Posterior cingulate gyrus (tissue), 11 donors: ENCODE measurements around the gene HJURP.

Experiments
- DNase-seq, 10 donors: peaks; one replicate each; pipeline versions ENCODE4 v3.0.0 to v3.0.0-alpha.2; 2020 to 2021; ENCODE audit warnings: mixed read lengths in 3 of 10
- intact Hi-C: fragments of 100-400 bp; cut with DNase I; formaldehyde crosslinking; loops from one replicate; pipeline ENCODE4 v1.15.1; 2023

The HJURP gene

DNA sequence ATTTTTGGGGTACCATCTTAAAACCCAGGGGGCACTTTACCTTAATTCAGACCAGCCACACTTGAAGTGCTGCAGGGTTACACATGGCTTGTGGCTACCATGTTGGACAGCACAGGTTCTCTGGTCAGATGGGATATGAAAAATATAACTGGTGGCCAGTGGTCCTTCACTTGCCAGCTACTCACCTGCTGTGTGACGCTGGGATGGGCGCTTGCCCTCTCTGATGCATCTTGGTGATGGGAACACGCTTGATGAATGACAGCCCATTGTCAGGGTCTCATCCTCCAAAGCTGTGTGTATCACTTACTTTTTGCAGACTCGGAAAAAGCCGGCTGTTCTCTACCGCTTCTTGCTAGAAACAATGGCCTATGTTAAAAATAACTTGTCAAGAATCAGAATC is 22.5 kb downstream of the HJURP start:
- peak in 2 of 10 donors; percentile 46 to 59 for DNase-seq

DNA sequence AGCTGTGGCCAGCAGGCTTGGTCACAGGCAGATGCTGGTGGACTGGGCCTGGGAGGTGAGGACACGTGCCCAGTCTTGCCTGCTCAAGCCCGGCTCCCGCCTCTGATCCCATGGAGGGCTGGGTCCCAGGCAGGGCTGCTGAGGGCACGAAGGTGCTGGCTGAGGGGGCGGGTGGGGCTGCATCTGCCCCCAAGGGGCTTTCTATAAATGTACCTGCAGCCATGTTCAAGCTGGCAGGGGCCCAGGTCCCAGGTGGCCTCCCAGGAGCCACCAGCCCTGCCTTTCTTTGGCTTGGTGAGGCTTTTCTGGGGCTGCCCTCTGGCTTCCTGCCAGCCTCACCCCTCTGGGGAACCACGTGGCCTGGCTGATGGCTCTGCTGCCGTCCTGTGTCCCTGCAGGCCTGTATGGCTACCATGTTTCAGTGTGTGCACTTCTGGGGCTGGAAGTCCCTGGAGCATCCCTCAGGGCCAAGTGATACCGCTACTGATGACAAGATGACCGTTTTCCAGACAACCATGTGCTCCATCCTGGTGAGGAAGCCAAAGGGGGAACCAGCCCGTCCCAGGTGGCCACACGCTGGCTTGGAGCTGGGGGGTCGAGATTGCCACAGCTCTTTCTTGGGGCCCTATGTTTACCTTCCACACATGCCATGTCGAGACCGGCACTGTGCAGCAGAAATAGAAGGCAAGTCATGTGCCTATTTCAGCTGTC is 23.2 kb downstream of the HJURP start:
- intact Hi-C loops: no loop called here
- peak in 3 of 10 donors; percentile 11 to 77 (median 69) for DNase-seq

More for the DNA sequence above, 22.5 kb downstream of the HJURP start:
- intact Hi-C loops: no loop called here

DNA sequence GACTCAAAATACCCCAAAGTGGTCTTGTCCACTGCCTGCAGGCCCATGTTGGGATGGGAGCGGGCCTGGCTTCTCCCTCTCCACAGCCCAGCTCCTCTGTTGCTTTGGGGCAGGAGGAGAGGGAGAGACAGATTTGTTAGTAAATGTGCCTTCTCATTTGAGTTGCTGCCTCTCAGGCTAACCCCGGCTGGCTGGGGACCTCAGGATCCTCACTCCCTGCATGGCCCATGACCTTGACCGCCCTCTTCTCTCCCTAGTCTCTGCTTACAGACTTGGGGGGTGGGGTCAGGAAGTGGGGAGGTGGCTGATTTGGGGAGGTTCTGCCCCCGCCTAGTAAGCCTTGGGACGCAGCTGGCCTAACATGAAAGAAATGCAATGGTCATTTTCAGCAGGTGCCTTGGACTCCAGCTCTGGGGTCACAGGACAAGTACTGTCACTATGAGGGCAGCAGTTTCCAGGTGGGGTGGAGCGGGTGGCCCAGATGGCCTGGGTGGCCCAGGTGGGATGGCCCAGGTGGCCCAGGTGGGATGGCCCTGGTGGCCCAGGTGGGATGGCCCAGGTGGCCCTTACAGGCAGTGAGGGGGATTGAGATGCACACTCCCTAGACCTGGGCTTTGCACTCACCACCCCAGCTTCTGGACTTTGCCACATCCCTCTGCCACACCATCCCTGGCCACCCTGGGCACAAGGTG is 24.1 kb downstream of the HJURP start:
- intact Hi-C loops: no loop called here
- DNase-seq: peak in 3 of 10 donors; percentile 3 to 66 (median 61)

GRCh38 chr2:233829193-233830110 is 24.9 kb downstream of the HJURP start:
- DNase-seq: peak in 2 of 10 donors; percentile 4 to 65

DNA sequence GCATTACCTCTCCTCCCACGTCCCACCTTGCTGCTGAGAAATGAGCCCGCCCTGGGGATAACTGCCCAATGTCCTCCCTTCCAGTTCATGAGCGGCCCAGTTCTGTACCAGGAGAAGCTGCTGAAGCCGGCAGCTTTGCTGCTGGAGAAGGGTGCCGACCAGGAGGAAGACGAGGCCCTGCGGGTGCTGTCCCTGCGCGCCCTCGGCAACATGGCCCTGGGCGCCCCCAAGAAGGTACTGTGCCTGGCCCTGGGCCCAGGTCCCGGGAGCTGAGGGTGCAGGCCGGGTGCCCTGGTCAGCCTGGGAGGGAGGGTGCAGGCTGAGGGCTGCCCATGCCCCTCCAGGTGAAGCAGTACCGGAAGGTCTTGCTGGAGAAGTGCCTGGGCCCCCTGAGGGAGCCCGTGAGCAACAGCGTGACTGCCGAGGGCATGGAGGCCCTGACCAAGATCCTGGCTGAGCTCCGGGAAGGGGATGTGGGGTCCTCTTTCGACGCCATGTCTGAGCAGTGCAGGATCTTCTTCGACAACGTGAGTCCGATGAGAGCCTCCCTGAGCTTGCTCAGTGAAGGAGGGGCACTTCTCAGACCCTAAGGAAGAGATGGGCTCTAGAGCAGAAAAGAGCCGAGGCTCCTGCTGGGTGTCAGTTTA is 25.7 kb downstream of the HJURP start:
- DNase-seq: peak in 3 of 10 donors; percentile 4 to 82 (median 63)
- intact Hi-C loops: no loop called here

More at GRCh38 chr2:233829193-233830110, 24.9 kb downstream of the HJURP start:
- intact Hi-C loops: no loop called here

GRCh38 chr2:233824373-233824772 is 30.0 kb downstream of the HJURP start:
- intact Hi-C loops: no loop called here
- DNase-seq: peak in 1 of 10 donors; percentile 36

- DNase-seq: peak in 2 of 10 donors; percentile 1 to 57
- intact Hi-C loops: no loop called here
These were observed 30.6 kb downstream of the HJURP start for GRCh38 chr2:233823731-233824121.

- peak in 3 of 10 donors; percentile 2 to 70 (median 11) for DNase-seq
These were observed 31.3 kb downstream of the HJURP start for GRCh38 chr2:233822781-233823730.

DNA sequence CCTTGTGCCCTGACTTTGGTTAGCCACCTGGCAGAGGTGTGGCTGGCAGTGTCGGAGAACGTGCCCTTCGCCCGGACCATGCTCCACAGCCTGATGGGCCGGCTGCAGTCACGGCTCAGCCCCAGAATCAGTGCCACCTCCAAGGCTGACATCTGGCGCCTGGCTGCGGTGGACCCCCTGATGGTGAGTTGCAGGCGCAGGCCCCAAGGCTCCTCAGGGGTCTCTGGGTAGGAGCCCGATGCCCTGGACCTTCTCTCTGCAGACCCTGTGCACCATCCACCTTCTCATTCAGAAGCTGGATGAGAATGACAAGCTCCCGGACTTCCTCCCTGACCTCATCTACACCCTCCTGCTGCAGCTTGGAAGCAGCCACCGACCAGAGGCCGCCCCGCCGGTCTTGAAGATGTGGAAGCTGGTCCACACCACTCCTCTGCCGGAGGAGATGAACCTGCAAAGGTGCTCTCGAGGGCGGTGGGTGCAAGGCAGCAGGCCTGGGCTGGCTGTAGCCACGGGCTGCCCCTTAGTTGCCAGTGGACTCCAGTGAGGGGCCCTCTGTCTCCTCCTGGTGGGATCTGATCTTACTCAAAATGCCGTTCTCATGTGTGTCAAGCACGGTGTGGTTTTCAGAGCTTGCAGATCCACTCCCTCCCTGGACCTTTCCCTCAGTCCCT is 32.1 kb downstream of the HJURP start:
- intact Hi-C loops: no loop called here
- DNase-seq: peak in 3 of 10 donors; percentile 4 to 81 (median 8)

More at GRCh38 chr2:233822781-233823730, 31.3 kb downstream of the HJURP start:
- intact Hi-C loops: no loop called here

GRCh38 chr2:233821709-233822100 is 32.6 kb downstream of the HJURP start:
- intact Hi-C loops: no loop called here
- peak in 2 of 10 donors; percentile 5 to 49 for DNase-seq

DNA sequence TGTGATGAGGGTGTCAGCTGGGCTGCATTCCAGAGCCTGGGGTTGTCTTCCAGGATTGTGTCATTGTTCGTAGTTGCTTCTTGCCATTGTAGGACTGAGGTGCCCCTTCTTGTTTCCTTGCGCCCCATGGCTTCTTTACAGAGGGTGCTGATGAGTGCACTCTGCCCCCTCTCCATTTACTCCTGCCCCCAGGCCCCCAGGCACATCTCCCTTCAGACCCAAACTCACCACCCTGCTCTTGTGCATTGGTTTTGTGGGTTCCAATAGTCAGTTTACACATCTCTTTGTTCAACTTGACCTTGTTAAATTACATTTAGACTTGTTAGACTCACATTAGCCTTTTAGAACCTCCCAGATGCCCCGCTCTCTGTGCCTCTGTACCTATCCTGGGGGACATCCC is 33.1 kb downstream of the HJURP start:
- peak in 1 of 10 donors; percentile 22 for DNase-seq
- intact Hi-C loops: no loop called here

GRCh38 chr2:233820774-233821105 is 33.6 kb downstream of the HJURP start:
- intact Hi-C loops: no loop called here
- DNase-seq: peak in 1 of 10 donors; percentile 57

- peak in 2 of 10 donors; percentile 7 to 78 for DNase-seq
These were observed 34.2 kb downstream of the HJURP start for GRCh38 chr2:233819884-233820773.

DNA sequence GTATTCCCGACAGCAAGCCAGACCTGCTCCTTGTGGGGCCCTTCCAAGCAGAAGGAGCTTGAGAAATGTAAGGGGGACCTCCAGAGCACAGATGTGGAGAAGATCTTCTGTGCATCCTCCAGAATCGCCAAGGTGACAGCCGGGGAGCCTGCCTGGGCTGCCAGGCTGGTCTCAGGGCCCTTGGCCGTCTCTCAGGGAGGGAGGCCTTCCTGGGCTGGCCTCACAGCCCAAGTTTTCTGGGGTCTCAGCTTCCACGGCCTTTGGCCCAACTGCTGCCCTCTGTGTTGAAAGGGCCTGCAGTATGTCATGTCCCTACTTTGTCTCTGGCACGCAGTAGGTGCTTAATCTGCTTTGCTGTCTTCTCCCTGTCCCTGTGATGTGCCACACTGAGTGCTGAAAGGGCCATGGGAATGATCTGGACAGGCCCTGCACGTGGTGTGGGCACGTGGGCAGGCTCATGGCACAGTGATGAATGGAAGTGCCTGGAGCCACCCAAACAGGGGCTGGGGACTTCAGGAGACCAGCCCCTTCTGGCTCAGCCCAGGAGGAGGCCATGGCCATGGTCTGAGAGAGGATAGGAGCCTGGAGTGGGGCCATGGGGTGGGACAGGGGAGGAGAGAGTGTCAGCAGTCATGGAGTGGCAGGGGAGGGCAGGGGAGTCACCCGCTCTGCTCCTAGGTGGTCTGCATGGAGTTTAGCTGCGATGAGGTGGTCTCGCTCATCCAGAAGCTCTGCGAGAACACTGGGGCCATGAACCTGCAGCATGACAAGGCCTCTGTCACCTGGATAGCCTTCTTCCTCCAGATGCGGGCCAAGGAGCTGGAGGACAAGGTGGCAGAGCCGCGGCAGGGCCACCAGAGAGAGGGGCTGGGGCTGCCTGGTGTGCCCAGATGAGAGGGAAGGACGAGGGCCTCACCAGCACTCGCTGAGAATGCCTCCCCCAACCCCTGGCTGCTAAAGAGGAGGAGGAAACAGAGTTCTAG is 35.4 kb downstream of the HJURP start:
- DNase-seq: peak in 2 of 10 donors; percentile 1 to 31
- intact Hi-C loops: no loop called here

More at GRCh38 chr2:233819884-233820773, 34.2 kb downstream of the HJURP start:
- intact Hi-C loops: no loop called here

DNA sequence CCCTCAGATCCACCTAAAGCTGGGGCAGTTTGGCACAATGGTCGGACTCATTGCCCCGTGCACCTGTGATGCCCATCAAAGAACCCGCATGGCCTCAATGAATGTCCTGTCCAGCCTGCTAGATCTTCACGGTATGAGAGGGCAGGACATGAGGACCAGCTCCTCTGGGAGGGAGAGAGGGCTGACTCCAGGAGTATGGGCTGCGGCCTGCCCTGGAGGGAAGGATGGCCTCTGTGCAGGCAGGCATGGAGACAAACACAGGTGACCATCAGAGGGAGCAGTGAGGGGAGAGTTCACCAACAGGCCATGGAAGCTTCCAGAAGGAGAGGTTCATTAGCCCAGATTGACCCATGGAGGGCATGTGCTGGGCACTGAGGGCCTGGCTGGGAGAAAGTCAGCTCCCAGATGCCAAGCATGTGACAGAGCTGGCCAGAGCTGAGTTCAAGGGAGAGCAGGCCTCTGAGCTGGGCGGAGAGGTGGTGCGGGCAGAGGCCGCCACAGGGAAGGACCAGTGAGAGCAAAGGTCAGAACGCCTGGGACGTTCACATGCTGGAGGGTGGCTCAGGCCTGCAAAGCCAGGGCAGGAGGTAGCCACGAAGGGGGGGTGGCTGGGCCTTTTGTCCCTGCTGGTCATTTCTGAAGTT is 36.2 kb downstream of the HJURP start:
- peak in 2 of 10 donors; percentile 11 to 80 for DNase-seq
- intact Hi-C loops: no loop called here
